GM12878 (cell line): ENCODE measurements around the gene PDE6B. TPM values are rescaled to one million over a fixed set of nuclear protein-coding genes. Genes with fewer than 3 reads are reported as not detected.

Experiments
- ATAC-seq: fragments of 200-7000 bp; cut with Tn5 transposase; 3 replicates; pipeline ENCODE4 v1.9.1; 2020; ENCODE audit warnings: mild to moderate bottlenecking, moderate library complexity
- BruUV-seq: library from RNA; stranded (reverse); fragments of 400-500 nt; replicated peaks from 2 replicates; lab custom pipeline; 2021; lab: Mats Ljungman, UMichigan
- CTCF ChIA-PET: fragments of 300-600 bp; sonication (Branson Sonifier 250); formaldehyde crosslinking; extraction: SDS; loops from one replicate; lab custom pipeline; 2021; ENCODE audit warnings: inconsistent platforms; lab: Yijun Ruan, JAX
- POLR2A ChIA-PET: fragments of 350-600 bp; formaldehyde crosslinking; extraction: SDS; loops from one replicate; lab custom pipeline; 2021; ENCODE audit warnings: inconsistent platforms; lab: Charles Lee
- RAD21 ChIA-PET: fragments of 300-600 bp; sonication (Branson Sonifier 250); formaldehyde crosslinking; loops from one replicate; lab custom pipeline; 2023; ENCODE audit warnings: antibody characterized with exemption; ENCODE audit not compliant: unreplicated experiment; lab: Charles Lee
- SMC1A ChIA-PET: fragments of 300-600 bp; sonication (Branson Sonifier 250); formaldehyde crosslinking; loops from one replicate; lab custom pipeline; 2023; ENCODE audit not compliant: unreplicated experiment, uncharacterized antibody; lab: Charles Lee
- DNase-seq: peaks from one replicate; pipeline ENCODE4 v3.0.0-alpha.2; 2011; ENCODE audit warnings: low read depth, low spot score
- FAIRE-seq: peaks from 3 replicates; lab custom pipeline; 2011; peaks lifted over from hg19 to GRCh38; lab: Jason Lieb, UNC
- H2AFZ ChIP-seq: 2 replicates; pipeline ENCODE4 v1.6.0; 2011; ENCODE audit warnings: low read depth, low read length, control low read depth; ENCODE audit not compliant: control insufficient read depth
- H3K27ac ChIP-seq: 2 replicates; pipeline ENCODE4 v1.5.1; 2011; ENCODE audit warnings: control low read depth; ENCODE audit not compliant: control insufficient read depth, insufficient read depth
- H3K27me3 ChIP-seq, 2 experiments: replicated peaks in 1 of 2; 2 replicates each; pipeline versions ENCODE4 v1.6.0 to v1.6.1; 2011; ENCODE audit warnings: low read length in 1 of 2; ENCODE audit not compliant: control insufficient read depth in 2 of 2, insufficient read depth in 2 of 2
- H3K36me3 ChIP-seq, 2 experiments: 2 replicates each; pipeline ENCODE4 v1.5.1; 2011; ENCODE audit warnings: low read length in 1 of 2; ENCODE audit not compliant: control insufficient read depth in 2 of 2, insufficient read depth in 2 of 2
- H3K4me1 ChIP-seq: 2 replicates; pipeline ENCODE4 v1.6.1; 2011; ENCODE audit warnings: mild to moderate bottlenecking, low read length, moderate library complexity, mixed read lengths; ENCODE audit not compliant: control insufficient read depth, insufficient read depth
- H3K4me2 ChIP-seq: 2 replicates; pipeline ENCODE4 v1.6.0; 2011; ENCODE audit warnings: control low read depth; ENCODE audit not compliant: control insufficient read depth, insufficient read depth
- H3K4me3 ChIP-seq: fragments of 200-600 bp; sonication (generic); 2 replicates; pipeline ENCODE4 v1.5.1; 2016
- H3K79me2 ChIP-seq: 2 replicates; pipeline ENCODE4 v1.6.0; 2011; ENCODE audit warnings: low read length; ENCODE audit not compliant: control insufficient read depth, insufficient read depth
- H3K9ac ChIP-seq: 2 replicates; pipeline ENCODE4 v1.8.0; 2011; ENCODE audit warnings: low read length, control low read depth, mixed read lengths; ENCODE audit not compliant: control insufficient read depth, insufficient read depth
- H3K9me3 ChIP-seq: replicated peaks from 3 replicates; pipeline ENCODE4 v1.5.1; 2011; ENCODE audit warnings: mild to moderate bottlenecking, low read length; ENCODE audit not compliant: control insufficient read depth, insufficient read depth
- H4K20me1 ChIP-seq: 2 replicates; pipeline ENCODE4 v1.6.0; 2011; ENCODE audit not compliant: control insufficient read depth, insufficient read depth
- ASH2L ChIP-seq: fragments of 300-600, 200-600 bp; sonication (generic); IDR thresholded peaks from 2 replicates; pipeline ENCODE4 v1.6.1; 2017; ENCODE audit warnings: low read depth, mild to moderate bottlenecking, borderline replicate concordance
- EZH2 ChIP-seq: IDR thresholded peaks from 2 replicates; pipeline ENCODE4 v1.6.1; 2012; ENCODE audit warnings: low read depth, mild to moderate bottlenecking, control low read depth, inconsistent platforms, low read length, borderline replicate concordance; ENCODE audit not compliant: control insufficient read depth
- FOXK2 ChIP-seq: fragments of 450-650 bp; IDR thresholded peaks from 2 replicates; pipeline ENCODE4 v1.6.1; 2017; ENCODE audit warnings: mild to moderate bottlenecking, moderate library complexity
- HDAC2 ChIP-seq: fragments of 200-600 bp; sonication (generic); IDR thresholded peaks from 2 replicates; pipeline ENCODE4 v1.6.1; 2017
- KLF5 ChIP-seq: fragments of 450-650 bp; IDR thresholded peaks from 2 replicates; pipeline ENCODE4 v1.6.1; 2014; ENCODE audit warnings: mild to moderate bottlenecking; ENCODE audit not compliant: partially characterized antibody
- MTA2 ChIP-seq: fragments of 450-650 bp; IDR thresholded peaks from 2 replicates; pipeline ENCODE4 v1.6.1; 2016; ENCODE audit warnings: low read depth, mild to moderate bottlenecking, moderate library complexity
- NFYA ChIP-seq: IDR thresholded peaks from 2 replicates; pipeline ENCODE4 v1.6.1; 2011; ENCODE audit warnings: low read depth, mild to moderate bottlenecking, low read length, improper control_type of control experiment, borderline replicate concordance
- PAX8 ChIP-seq: fragments of 450-650 bp; IDR thresholded peaks from 2 replicates; pipeline ENCODE4 v1.6.1; 2017; ENCODE audit warnings: mild to moderate bottlenecking, moderate library complexity
- POLR2AphosphoS5 ChIP-seq: IDR thresholded peaks from 2 replicates; pipeline ENCODE4 v1.6.1; 2011; ENCODE audit warnings: mild to moderate bottlenecking, low read length, inconsistent platforms
- RELB ChIP-seq: fragments of 450-650 bp; IDR thresholded peaks from 2 replicates; pipeline ENCODE4 v1.6.1; 2017; ENCODE audit warnings: low read depth, mild to moderate bottlenecking, moderate library complexity
- SREBF1 ChIP-seq: IDR thresholded peaks from 2 replicates; pipeline ENCODE4 v1.6.1; 2012; ENCODE audit warnings: mild to moderate bottlenecking, low read length
- SUPT20H ChIP-seq: IDR thresholded peaks from 2 replicates; pipeline ENCODE4 v1.6.1; 2011; ENCODE audit warnings: low read depth, mild to moderate bottlenecking, low read length, moderate library complexity, borderline replicate concordance; ENCODE audit not compliant: control insufficient read depth
- USF1 ChIP-seq: IDR thresholded peaks from 2 replicates; pipeline ENCODE4 v1.6.1; 2011; ENCODE audit warnings: borderline replicate concordance, low read depth, mild to moderate bottlenecking, moderate library complexity, mixed read lengths, low read length; ENCODE audit not compliant: insufficient read depth; ENCODE audit errors: extremely low read length
- WRNIP1 ChIP-seq: IDR thresholded peaks from 2 replicates; pipeline ENCODE4 v1.6.1; 2011; ENCODE audit warnings: low read depth, low read length, improper control_type of control experiment, borderline replicate concordance
- WGBS: methylation state at CpG from one replicate; pipeline ENCODE4 v1.1.6; 2016; ENCODE audit warnings: low lambda C conversion rate; ENCODE audit not compliant: insufficient replicate concordance, insufficient coverage; ENCODE audit errors: missing lambda C conversion rate; 5-methylcytosine and 5-hydroxymethylcytosine counted together
- in situ Hi-C: fragments of 300-500 bp; cut with MboI; formaldehyde crosslinking; loops from 9 replicates; pipeline ENCODE4 v1.14.3; 2018; ENCODE audit warnings: mixed read lengths
- intact Hi-C: fragments of 100-400 bp; cut with micrococcal nuclease; formaldehyde crosslinking; loops from one replicate; pipeline ENCODE4 v1.14.2; 2022; ENCODE audit not compliant: unreplicated experiment
- polyA plus RNA-seq, 11 experiments: library from polyadenylated mRNA; depleted of rRNA in 4 of 11; unstranded in 6 of 11; stranded (reverse) in 5 of 11; fragments of >200 nt; fragmentation: Nextera tagmentation in 4 of 11; fragmentation: Illumina TruSeq in 1 of 11; extraction: Ambion mirVana in 4 of 11; extraction: Trizol in 1 of 11; gene quantifications; 1 replicate in 1 of 11; 2 replicates in 10 of 11; pipeline versions ENCODE4 v1.2.1 to v1.2.3, GENCODE V29; 2011 to 2016; ENCODE audit warnings: inconsistent platforms in 2 of 11, missing spikeins in 2 of 11, low read depth in 1 of 11
- total RNA-seq, 4 experiments: library from RNA; depleted of rRNA in 3 of 4; stranded (reverse); fragments of >200 nt in 3 of 4; fragmentation: Illumina TruSeq in 1 of 4; extraction: Trizol in 1 of 4; gene quantifications; 2 replicates each; pipeline versions ENCODE4 v1.2.1 to v1.2.3, GENCODE V29; 2013 to 2021

The PDE6B gene
- total and polyA plus RNA-seq, 10 of the 15 experiments (the other 5 are each of a cell fraction or from before 2014, with no cell fraction given) = 2.6 to 6.4 (median 3.8) TPM

GRCh38 chr4:576991-577498 lies 48.3 kb upstream of the PDE6B start:
- Histone ChIP-seq H3K4me1 (no peaks in the 10 kb centered on the region), H2AFZ (no peak overlapping the region), H3K27ac (no peak overlapping the region), H3K79me2 (no peaks in the 10 kb centered on the region), H3K9ac (no peak overlapping the region), H3K36me3 (no peaks in the 10 kb centered on the region), H4K20me1 (no peaks in the 10 kb centered on the region), H3K27me3 (no peaks in the 10 kb centered on the region; a peak in 1 of 4 replicates), H3K4me2 (no peak overlapping the region), H3K4me3 (no peak overlapping the region), H3K9me3 (peaks cover 3% of the 10 kb centered on the region; the same call in 1 of the 3 replicates)
- no TSS peak for BruUV-seq
- ChIA-PET CTCF (no interaction called here), SMC1A (no interaction called here), RAD21 (no interaction called here), POLR2A (no interaction called here)
- 22% methylated on average over 26 of the region's 37 CpGs for WGBS
- FAIRE-seq = no peak
- TF ChIP-seq RELB (no peak), WRNIP1 (no peak), KLF5 (no peak), MTA2 (no peak), POLR2AphosphoS5 (no peak), SUPT20H (no peak), PAX8 (no peak), HDAC2 (no peak), EZH2 (no peak), ASH2L (no peak), USF1 (no peak), FOXK2 (no peak), NFYA (no peak), SREBF1 (no peak)
- intact Hi-C loops = no loop called here
- in situ Hi-C loops = no loop called here
- no peak for ATAC-seq
- no peak for DNase-seq
